ENCODE data around the gene FRMD8. TPM values are rescaled to one million over a fixed set of nuclear protein-coding genes. Genes with fewer than 3 reads are reported as not detected.

The FRMD8 gene
- total and polyA plus RNA-seq, 9 of the 15 experiments (the other 6 are each of a cell fraction or from before 2014, with no cell fraction given): 4.5 to 54.5 (median 15.8) TPM

- TF ChIP-seq TSHZ1 (CRISPR knock-in tag; IDR thresholded peaks at IDR 0.05) (no peak), ZNF212 (CRISPR knock-in tag; IDR thresholded peaks at IDR 0.05) (no peak), ZKSCAN1 (IDR thresholded peaks at IDR 0.05; ENCODE audit: low read depth, low read length) (peak; percentile 32; the same call in 1 of the 2 replicates), ZNF592 (IDR thresholded peaks at IDR 0.05) (no peak), NEUROD1 (IDR thresholded peaks at IDR 0.05; ENCODE audit: borderline replicate concordance, low read depth, low read length, partially characterized antibody) (no peak), AFF1 (IDR thresholded peaks at IDR 0.05; ENCODE audit: low read depth in 1 of 2, partially characterized antibody in 2 of 2) (peak; percentile 61 to 73), BDP1 (IDR thresholded peaks at IDR 0.05; ENCODE audit: insufficient read depth, insufficient read length) (no peak), SPI1 (IDR thresholded peaks at IDR 0.05; ENCODE audit: borderline replicate concordance, low read depth, low read length) (no peak), E4F1 (CRISPR knock-in tag; IDR thresholded peaks at IDR 0.05; ENCODE audit: borderline replicate concordance) (no peak), ADNP (tag; IDR thresholded peaks at IDR 0.05) (no peak), ZEB2 (IDR thresholded peaks at IDR 0.05) (peak; percentile 29; the same call in 1 of the 2 replicates), HLTF (IDR thresholded peaks at IDR 0.05) (0 out of 2 replicates have a peak, but pooled peaks have one; percentile 35), LEF1 (IDR thresholded peaks at IDR 0.05) (peak; percentile 94)
These were observed 32.4 kb downstream of the FRMD8 start (continued) for GRCh38 chr11:65418681-65419459.

Data from K562 (cell line).